ENCODE measurements around the gene NFATC1.

GRCh38 chr18:79570266-79571201 lies 174.8 kb downstream of the NFATC1 start:
- TF ChIP-seq POLR2A (IDR thresholded peaks at IDR 0.05), result no peak
- no peak for TF ChIP-seq CTCF (IDR thresholded peaks at IDR 0.05)

Measured in thyroid gland (tissue), 4 donors.